Neural crest cell (in vitro differentiated cells): ENCODE results near the gene ADGRG6. TPM values are rescaled to one million over a fixed set of nuclear protein-coding genes. Genes with fewer than 3 reads are reported as not detected.

Source experiments
- DNase-seq: peaks from one replicate; pipeline ENCODE4 v3.0.0; 2021; ENCODE audit warnings: low read depth, mixed read lengths, low spot score
- H3K27ac Mint-ChIP-seq: one replicate; pipeline ENCODE4 v1.8.0; 2021; ENCODE audit warnings: mild to moderate bottlenecking, mixed read lengths; ENCODE audit not compliant: unreplicated experiment
- H3K27me3 Mint-ChIP-seq: 2 replicates; pipeline ENCODE4 v1.8.0; 2021; ENCODE audit warnings: low read depth, mild to moderate bottlenecking, mixed read lengths
- H3K36me3 Mint-ChIP-seq: 2 replicates; pipeline ENCODE4 v1.8.0; 2021; ENCODE audit warnings: low read depth, mild to moderate bottlenecking, mixed read lengths
- H3K4me1 Mint-ChIP-seq: 2 replicates; pipeline ENCODE4 v1.8.0; 2021; ENCODE audit warnings: mixed read lengths
- H3K4me3 Mint-ChIP-seq: one replicate; pipeline ENCODE4 v1.8.0; 2021; ENCODE audit warnings: mild to moderate bottlenecking, mixed read lengths
- H3K9me3 Mint-ChIP-seq: 2 replicates; pipeline ENCODE4 v1.8.0; 2021; ENCODE audit warnings: mixed read lengths
- total RNA-seq: library from RNA; stranded (reverse); gene quantifications from 2 replicates; pipeline ENCODE4 v1.2.1, GENCODE V29; 2021
- TF ChIP-seq, protein P1 (sequence below): fragments of 200-600 bp; sonication (generic); conservative IDR thresholded peaks from 2 replicates; pipeline ENCODE4 v1.5.0; 2021; ENCODE audit warnings: antibody characterized with exemption, mild to moderate bottlenecking

ADGRG6 gene
- total RNA-seq, 1 donor from 2014 or later = 78.9 TPM

DNA sequence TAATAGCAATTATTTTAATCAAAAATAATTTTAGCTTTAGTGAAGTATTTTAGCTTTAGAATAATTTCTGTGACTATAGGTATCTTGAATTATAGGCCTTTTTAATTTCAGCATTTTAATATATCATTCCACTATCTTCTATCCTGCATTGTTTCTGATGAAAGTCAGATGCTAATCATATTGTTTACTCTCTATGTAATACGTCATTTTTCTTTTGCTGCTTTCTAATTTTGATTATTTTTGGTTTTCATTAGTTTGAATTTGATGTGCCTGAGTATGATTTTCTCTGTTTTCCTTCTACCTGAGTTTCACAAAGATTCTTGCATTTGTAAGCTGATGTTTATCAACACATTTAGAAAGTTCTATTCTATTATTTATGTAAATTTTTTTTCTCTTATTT lies 17.4 kb upstream of the ADGRG6 start:
- TF ChIP-seq, protein P1, sequence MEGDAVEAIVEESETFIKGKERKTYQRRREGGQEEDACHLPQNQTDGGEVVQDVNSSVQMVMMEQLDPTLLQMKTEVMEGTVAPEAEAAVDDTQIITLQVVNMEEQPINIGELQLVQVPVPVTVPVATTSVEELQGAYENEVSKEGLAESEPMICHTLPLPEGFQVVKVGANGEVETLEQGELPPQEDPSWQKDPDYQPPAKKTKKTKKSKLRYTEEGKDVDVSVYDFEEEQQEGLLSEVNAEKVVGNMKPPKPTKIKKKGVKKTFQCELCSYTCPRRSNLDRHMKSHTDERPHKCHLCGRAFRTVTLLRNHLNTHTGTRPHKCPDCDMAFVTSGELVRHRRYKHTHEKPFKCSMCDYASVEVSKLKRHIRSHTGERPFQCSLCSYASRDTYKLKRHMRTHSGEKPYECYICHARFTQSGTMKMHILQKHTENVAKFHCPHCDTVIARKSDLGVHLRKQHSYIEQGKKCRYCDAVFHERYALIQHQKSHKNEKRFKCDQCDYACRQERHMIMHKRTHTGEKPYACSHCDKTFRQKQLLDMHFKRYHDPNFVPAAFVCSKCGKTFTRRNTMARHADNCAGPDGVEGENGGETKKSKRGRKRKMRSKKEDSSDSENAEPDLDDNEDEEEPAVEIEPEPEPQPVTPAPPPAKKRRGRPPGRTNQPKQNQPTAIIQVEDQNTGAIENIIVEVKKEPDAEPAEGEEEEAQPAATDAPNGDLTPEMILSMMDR = no peak
- Mint-ChIP-seq H3K4me1 (peaks cover 4% of the 10 kb centered on the region), H3K36me3 (peaks cover 12% of the 10 kb centered on the region), H3K27ac (no peak overlapping the region), H3K4me3 (no peak overlapping the region), H3K27me3 (no peaks in the 10 kb centered on the region), H3K9me3 (peaks cover 16% of the 10 kb centered on the region)
- DNase-seq = no peak

DNA sequence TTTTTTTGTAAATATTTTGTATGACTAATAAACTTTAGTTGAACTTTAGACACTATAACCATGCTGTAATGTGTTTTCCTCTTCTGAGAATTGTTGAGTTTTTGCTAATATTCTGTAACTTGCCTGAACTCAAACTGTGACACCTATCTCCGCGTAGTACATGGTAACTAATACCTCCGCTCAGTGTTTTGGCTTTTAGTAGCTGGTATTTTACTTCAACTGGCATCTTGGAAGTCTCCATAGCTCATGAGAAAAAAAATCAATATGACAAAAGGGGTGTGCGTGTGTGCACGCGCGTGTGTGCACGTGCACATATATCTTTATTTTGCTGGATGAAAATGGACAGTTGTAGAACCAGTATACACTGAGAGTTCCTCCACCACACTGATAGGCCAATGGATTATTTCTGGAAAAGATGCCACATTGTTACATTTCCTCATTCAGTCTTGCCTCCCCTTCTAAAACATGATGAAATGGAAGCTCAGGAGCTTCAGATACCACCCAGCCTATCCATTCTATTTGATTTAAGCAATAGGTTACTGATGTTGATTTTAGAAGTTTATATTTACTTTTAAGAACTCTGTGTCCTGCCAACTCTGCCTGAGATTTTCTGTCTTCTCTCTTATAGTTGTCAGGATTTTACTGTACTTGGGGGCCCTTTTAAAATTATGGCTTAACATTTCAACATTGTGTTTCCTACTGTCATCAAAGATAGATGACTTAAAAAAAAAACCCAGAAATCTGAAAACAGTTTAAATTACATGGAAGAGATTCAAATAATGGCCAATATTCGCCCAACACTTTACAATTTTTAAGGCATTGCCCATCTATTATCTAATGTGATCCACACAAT lies 16.3 kb upstream of the ADGRG6 start:
- H3K4me1 Mint-ChIP-seq = peaks cover 4% of the 10 kb centered on the region
- no peak overlapping the region for H3K27ac Mint-ChIP-seq
- no peak for DNase-seq
- no peak overlapping the region for H3K4me3 Mint-ChIP-seq
- TF ChIP-seq, protein P1 = no peak
- peaks cover 16% of the 10 kb centered on the region for H3K9me3 Mint-ChIP-seq
- H3K36me3 Mint-ChIP-seq = peaks cover 12% of the 10 kb centered on the region
- no peaks in the 10 kb centered on the region for H3K27me3 Mint-ChIP-seq

DNA sequence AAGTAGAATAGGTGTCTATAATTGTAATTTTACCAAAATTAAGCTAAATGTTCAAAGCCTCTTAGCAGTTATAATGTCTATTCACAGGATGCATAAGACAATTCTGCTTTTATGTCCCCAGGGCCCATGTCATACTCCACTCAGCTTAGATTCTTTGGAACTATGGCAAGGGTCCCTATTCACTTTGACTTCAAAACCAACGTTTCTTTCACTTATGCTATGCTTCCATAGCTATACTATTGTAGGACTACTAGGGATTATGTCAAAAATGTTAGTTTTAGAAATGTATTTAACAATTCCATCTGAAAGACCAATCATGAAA lies 15.8 kb upstream of the ADGRG6 start:
- Mint-ChIP-seq H3K36me3 (peaks cover 12% of the 10 kb centered on the region), H3K4me3 (no peak overlapping the region), H3K27me3 (no peaks in the 10 kb centered on the region), H3K4me1 (peaks cover 4% of the 10 kb centered on the region), H3K27ac (no peak overlapping the region), H3K9me3 (peaks cover 15% of the 10 kb centered on the region)
- DNase-seq = no peak
- TF ChIP-seq, protein P1 = no peak

DNA sequence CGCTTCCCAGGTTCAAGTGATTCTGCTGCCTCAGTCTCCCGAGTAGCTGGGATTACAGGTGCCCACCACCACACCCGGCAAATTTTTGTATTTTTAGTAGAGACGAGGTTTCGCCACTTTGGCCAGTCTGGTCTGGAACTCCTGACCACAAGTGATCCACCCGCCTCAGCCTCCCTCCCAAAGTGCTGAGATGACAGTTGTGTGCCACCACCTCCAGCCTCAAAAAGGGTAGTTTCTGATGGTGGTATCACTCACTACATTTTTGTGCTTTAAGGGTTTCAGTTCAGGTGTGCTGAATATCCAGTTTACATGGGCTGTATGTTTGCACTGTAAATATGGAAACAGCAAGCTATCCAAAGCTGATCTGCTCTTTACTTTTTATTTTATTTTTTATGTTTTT lies 12.1 kb upstream of the ADGRG6 start:
- no peaks in the 10 kb centered on the region for H3K27me3 Mint-ChIP-seq
- peaks cover 8% of the 10 kb centered on the region for H3K9me3 Mint-ChIP-seq
- DNase-seq = no peak
- H3K4me3 Mint-ChIP-seq = no peak overlapping the region
- TF ChIP-seq, protein P1 = no peak
- no peak overlapping the region for H3K27ac Mint-ChIP-seq
- H3K4me1 Mint-ChIP-seq = peaks cover 4% of the 10 kb centered on the region
- H3K36me3 Mint-ChIP-seq = peaks cover 3% of the 10 kb centered on the region

DNA sequence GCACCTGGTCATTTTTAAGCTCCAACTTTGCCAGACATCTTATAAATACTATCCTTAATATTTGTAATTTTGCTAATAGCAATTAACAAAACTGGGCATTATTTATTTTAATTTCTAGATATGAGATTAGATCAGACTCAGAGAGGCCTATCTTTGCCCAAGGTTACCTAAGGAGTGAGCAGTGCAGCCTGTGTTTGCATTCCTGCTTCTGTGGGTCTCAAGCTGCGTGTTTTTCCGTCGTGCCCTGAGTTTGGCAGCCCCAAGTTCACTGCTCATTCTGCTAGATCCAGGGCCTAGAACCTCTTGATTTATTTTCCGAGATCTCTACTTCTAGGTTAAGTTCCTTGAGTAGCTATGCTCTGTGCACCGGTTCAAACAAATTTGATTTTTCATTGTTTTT lies 11.0 kb upstream of the ADGRG6 start:
- Mint-ChIP-seq H3K27me3 (no peaks in the 10 kb centered on the region), H3K27ac (no peak overlapping the region), H3K36me3 (no peaks in the 10 kb centered on the region), H3K4me1 (peaks cover 7% of the 10 kb centered on the region), H3K9me3 (peaks cover 8% of the 10 kb centered on the region), H3K4me3 (no peak overlapping the region)
- TF ChIP-seq, protein P1 = no peak
- no peak for DNase-seq
